ENCODE measurements around the gene STOML1.

DNA sequence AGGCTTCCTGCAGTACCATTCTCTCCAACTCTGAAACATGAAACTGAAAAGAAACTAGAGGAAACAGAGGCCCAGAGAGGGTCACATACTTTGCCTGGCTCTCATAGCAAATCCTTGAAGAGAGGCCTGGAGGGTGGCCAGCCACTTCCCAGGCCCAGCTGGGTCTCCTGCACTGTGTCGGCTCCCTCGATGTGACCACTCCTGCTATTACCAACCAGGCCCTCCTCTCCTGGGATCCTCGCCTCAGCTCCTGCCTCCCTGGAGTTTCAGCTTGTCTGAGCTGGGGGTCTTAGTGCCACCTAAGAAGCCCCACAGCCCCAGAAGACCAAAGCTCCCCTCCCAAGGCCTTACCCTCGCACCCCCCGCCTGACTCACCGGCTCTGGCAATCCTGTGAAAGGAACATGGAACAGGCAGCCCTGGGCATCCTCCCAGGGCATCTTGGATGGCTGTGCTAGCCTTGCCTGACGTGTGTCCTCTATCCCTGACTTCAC is 61.3 kb downstream of the STOML1 start:
- TF ChIP-seq POLR2A (IDR thresholded peaks at IDR 0.05) = no peak
- no peak for TF ChIP-seq CTCF (IDR thresholded peaks at IDR 0.05)
